Measurements from ENCODE around the gene PLEKHG5.

The PLEKHG5 gene

GRCh38 chr1:6475381-6476133 is 15.9 kb downstream of the PLEKHG5 start:
- peak; percentile 92 for DNase-seq

DNA sequence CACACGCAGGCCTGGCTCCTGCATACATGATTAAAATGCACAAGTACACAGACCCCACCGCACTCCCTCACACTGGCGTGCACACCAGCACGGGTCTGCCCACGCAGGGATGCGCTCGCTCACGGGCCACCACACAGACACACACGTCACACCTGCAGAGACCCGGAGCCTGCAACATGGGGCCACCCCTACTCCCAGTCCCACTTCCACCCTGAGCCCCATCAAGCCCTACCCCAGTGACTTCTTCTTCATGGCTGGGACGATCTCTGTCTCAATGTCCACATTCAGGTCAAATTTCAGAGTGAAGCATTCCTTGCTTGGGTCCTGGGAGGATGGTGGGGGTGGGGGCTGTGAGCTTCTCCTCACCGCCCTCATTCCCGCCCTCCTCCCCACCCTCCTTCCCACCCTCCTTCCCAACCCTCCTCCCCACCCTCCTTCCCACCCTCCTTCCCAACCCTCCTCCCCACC is 16.6 kb downstream of the PLEKHG5 start:
- no peak for DNase-seq

DNA sequence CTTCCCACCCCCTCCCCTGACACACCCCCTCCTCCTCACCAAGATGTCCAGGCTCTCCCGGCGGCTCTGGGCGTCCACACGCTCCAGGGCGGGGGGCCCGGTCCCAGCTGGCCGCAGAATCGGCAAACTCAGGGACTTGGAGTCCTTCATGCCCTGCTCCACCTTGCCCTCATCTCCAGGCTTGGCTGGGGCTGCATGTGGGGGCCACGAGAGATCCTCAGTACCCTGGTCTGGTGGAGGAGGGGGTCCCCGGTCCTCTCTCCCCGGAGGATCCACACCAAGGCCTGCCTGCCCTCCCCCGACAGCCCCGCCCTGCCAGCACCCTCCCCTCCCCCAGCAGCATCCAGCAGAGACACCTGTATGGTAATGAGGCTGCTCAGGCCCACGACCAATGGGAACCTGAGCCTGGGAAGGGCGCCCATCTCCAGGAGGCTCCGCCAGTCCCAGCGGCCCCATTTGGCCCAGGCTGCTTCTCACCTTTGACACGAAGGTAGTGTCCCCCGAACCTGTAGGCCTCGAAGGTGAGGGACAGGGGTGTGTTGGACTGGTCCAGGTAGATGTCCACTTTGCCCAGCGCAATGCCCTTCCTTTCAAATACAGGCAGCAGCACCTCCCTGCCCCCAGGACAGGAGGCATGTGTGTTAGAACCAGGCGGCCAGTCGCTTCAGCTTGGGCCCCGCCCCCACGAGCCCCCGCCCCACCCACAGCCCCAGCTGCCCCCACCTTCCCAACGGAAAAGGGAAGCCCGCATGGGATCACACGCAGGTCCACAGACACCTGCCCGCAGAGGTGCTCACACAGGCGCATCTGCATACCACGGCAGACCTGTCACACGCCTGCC is 17.3 kb downstream of the PLEKHG5 start:
- no peak for DNase-seq

DNA sequence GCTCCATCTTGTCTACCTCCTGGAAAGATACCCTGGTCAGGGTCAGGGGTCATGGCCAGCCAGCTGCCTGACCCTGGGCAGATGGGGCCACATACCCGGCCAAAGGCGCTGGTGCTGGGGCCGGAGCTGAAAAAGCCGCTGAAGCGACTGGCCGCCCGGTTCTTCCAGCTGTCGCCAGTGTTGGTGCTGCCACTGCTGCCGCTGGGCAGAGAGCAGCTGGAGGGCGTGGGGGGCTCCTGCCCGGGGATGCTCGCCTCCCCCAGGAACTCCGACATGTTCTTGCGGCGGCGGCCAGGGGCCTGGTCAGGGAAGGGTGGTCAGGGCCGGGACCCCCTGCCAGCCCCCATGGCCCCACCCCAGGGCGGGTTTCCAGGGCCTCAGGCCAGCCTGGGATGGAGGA is 18.3 kb downstream of the PLEKHG5 start:
- DNase-seq, result no peak

GRCh38 chr1:6472391-6472790 is 19.1 kb downstream of the PLEKHG5 start:
- DNase-seq, result no peak

DNA sequence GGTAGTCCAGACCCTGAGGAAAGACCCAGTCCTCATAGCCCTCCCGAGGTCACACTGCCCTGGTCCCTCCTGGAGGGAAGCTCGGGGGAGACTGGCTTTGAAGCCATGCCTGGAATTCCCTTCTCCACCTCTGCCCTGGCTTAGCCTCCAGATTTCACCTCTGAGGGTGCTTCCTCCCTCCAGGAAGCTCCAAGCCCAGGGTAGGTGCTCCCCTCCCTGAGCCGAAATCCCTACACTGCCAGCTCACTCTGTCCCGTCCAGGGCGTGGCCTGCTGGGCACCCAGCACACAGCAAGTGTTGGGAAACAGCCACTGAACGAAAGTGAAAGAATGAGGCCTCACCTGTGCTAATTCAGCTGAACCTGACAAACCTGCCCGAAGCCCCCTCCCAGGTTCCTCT is 19.5 kb downstream of the PLEKHG5 start:
- no peak for DNase-seq

DNA sequence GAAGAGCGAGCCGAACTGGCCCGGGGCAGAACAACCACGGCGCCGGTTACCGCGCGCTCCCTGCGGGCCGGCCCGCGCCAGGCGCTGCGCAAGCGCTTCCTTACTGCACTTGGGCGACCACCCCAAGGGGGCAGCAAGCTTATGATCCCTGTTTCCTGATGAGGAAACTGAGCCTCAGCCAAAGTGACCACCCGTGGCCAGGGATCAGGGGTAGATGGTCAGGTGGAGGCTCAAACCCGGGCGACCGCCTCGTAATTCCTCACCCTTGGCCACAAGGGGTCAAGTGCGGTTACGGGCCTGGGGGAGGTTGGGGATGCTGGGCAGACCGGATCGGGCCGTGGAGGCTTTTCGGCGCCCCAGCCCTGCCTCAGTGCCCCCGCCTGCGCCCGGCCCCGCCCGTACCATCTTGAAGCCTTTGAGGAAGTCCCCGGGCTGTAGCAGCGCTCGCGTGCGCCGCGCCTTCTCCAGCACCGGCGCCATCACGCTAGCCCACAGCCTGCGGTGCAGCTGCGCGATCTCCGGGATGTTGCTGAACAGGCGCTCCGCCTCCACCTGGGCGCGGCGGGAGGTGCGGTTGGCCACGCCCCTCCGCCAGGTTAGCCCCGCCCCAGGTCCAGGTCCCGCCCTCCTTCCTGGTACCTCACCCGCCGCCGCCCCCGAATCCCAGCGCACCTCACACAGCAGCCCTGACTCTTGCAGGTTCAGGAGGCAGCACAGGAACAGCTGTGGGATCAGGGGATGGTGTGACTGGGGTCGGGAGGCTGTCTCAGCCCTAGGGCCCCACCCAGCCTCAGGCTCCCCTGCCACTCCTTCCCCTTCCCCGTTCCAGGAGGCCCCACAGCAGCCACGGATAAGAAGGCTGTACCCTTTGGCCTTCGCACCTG is 20.1 kb downstream of the PLEKHG5 start:
- no peak for DNase-seq

- no peak for DNase-seq
Observed at GRCh38 chr1:6470132-6471085, 21.1 kb downstream of the PLEKHG5 start.

DNA sequence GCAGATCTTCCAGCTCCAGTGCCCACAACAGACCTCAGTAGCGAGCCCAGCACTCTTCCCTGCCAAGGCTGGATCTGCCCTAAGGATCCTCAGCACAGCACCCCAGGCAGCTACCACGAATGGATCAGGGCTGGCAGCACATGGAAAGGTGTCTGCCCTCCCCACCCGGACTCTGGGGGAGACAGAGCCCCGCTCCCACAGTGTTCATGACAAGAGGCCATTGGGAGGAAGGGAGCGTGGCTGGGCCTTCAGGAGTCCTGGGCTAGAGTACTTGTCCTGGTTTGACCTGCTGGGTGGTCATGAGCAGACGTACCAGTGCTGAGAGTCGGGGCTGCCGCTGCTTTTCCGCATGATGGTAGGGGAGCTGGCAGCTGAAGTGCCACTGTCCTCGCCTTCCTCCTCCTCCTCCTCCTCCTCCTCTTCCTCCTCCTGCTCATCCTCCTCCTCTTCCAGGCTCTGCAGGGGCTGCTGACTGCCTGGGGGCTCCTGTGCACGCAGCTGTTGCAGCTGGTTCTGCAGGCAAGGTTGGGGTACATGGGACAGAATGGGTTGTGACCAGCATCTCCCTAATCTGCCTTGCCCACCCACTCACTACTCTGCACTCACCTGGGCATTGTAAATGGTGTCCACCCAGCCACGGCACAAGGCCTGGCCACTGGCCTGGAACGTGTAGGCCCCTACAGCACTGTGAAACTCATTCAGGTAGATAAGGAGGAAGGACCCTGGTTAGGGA is 22.6 kb downstream of the PLEKHG5 start:
- no peak for DNase-seq

DNA sequence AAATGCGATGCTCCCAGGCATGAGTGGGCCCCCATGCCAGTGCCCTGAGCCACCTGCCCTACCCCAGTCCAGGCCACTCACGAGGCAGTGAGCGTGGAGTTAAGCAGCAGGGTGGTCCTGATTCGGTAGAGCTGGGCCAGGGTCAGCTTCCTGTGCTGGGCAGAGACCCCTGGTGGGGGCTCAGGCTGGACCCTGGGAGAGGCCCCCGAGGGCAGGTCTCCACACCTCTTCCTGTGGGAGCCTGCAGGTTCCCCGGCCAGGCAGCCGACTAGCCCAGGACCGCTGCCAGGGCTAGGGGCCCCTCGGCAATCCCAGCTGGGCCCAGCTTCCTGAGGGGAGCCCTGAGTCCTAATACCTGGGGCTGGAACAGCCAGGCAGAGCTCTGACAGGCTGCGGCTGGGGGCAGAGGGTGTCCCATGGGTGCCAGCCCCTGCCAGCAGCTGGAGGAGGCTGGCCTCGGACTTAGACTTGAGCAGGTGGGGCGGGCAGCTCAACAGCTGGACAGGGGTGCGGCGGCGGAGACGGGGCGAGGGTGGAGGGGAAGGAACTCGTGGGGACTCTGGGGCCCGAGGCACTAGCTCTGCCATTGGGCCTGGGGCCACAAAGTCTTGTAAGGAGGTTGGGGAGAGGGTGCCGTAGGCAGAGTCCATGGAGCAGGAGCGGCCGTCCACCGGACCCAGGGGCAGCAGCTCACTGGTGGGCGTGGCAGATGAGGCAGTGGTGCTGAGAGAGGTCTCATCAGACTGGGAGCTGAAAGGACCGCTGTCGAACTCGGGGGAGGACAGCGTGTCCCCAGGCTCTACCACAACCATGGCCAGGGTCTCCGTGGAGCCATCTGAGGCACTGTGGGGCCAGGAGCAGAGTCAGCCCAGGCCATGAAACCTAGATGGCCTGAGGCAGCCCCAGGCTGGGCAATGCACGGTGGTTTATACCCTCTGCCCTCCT is 23.5 kb downstream of the PLEKHG5 start:
- no peak for DNase-seq

DNA sequence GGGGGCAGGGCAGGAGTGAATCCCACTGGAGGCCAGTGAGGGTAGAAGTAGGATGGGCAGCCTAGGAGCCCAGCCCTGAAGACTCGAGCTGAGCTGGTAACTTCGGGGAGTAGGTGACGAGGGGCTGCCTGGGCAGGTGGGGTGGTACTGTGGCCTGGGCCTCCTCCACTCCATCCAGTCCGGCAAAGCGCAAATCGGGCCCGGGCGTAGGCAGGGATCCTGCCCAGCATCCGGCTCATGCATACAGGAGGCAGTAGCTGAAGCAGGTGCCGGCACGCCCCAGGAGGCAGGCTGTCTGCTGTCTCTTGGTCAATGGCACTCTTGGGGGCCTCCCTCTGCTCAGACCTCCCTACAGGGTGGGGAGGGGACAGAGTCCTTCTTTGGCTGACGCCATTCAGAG is 24.2 kb downstream of the PLEKHG5 start:
- DNase-seq, result no peak

DNA sequence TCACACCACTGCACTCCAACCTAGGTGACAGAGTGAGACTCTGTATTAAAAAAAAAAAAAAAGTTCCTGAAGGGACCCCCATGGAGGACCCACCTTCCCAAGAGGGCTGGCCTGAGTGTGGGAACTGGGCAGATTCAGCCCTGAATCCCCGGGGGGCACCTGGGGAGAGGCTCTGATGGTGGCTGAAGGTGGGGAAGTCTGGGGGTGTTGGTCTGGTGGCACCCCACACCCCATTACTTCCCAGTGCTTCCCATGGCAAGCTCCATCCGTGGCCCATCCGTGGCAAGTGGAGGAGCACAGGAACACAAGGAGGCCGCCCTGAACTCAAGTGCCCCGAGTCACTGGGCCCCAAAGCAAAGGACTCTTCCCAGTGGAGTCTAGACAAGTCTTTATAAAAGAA is 24.7 kb downstream of the PLEKHG5 start:
- DNase-seq, result no peak

DNA sequence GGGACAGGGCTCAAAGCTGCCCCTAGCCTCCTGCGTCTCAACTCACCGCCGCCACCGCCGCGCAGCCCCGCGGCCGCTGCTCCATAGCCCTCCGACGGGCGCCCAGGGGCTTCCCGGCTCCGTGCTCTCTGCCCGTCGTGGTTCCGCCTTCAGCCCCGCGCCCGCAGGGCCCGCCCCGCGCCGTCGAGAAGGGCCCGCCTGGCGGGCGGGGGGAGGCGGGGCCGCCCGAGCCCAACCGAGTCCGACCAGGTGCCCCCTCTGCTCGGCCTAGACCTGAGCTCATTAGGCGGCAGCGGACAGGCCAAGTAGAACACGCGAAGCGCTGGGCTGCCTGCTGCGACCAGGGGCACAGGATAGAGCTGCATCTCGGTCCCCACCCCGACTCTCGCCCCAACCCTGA is 25.4 kb downstream of the PLEKHG5 start, which contains the start of gene TNFRSF25:
TSS of gene TNFRSF25 (minus strand) at position 151 of the 400 bp plus-strand sequence. CDS start at position 85, 66 bp downstream.
- peak; percentile 83 for DNase-seq

DNA sequence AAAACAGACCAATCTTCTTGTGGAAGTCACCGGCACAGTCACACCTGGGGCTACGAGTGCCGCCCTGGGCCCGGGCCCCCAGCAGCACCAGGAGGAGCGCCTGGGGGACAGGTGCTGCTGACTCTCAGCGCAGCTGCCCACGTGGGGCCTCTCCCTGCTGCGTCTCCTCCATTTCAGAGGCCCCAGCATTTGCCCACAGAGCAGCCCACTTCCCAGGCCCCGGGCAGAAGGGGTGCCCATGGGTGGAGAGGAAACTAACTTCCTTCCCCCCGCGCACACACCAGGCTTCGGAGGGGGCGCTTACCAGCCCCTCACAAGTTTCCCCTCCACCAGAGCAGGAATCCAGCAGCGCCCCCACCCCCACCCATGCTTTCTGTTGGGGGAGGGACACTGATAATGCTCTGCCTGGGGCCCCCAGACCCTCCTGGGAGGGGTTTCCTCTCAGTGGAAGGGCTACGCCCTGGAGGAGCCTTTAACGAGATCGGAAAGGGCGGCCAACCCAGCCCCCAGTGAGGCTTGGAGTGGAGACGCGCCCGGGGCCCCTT is 25.9 kb downstream of the PLEKHG5 start:
- peak; percentile 76 for DNase-seq

DNA sequence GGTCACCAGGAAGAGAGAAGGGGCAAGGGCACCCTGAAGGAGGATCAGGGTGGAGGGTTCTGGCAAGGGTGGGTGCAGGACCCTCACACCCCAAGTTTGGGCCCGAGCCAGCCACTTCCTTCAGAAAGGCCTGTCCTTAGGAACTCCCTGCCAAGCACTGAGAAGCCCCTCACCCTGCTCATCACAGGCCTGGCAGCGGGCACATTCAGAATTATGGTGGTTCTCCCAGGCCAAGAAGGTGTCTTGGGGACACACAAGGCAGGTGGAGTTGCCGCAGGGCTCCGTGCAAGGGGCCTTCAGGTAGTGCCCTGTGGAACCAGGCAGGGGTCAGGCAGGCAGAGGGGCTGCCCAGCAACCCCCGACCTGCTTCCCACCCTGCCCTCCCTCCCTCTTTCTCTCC is 26.6 kb downstream of the PLEKHG5 start:
- DNase-seq, result no peak

DNA sequence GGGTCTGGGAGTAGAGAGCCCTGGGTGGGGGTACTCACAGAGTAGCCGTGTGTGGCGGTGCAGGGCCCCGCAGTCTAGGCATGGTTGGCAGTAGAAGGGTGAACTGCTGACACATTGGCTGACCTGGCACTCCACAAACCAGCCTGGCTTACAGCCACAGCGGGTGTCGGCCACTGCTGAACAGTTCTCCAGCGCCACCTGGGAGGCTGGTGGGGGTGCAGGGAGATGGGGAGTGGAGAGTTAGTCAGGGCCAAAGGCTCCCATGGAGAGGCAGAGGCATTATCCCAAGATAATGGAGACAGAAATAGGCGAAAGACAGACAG is 27.0 kb downstream of the PLEKHG5 start:
- no peak for DNase-seq

DNA sequence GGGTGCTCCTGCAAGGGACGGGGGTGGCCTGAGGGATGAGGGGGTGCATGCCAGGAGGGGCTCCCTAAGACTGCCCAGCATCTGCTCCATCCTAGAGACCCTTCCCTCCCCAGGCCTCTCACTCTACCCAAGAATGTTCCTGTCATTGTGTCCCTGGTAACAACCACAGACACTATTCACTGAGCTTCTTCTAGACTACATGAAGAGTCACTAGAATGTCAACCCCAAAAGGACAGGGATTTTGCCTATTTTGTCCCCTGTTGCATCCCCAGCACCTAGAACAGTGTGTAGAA is 28.4 kb downstream of the PLEKHG5 start:
- no peak for DNase-seq

DNA sequence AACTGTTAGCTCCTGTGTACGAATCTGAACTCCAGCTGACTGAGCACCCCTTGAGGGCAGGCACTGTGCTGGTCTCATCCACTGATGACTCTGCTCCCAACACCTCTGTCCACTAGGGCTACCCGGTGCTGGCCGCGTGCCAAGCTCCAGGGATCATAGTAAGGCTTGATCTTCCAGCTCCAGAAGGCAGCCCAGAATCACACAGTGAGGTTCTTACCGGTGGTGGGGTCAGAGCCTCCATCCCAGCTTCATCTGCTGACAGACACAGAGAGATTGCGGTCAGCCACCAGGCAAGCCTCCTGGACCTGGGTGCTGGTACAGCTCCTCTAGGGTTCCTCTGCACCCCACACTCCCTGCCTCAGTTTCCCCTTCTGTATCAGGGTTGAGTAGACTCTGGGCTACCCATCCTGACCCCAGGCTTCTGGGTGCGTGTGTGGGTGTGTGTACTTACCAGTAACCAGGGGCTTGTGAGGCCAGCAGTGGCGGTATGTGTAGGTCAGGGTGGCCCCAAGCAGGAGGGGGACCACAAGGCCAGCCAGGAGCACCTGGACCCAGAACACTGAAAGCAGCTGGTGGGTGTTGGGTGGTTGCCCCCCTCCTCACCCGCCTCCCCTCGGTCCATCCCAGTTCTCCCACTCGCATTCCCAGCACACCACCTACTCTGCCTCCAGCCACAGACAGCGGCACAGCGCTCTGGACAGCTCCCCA is 28.9 kb downstream of the PLEKHG5 start:
- no peak for DNase-seq

Measured in activated CD8-positive, alpha-beta memory T cell treated with anti-CD3 and anti-CD28 coated beads, Interleukin-2, amount 50 U/mL, for 48 hours (primary cell).